ENCODE results near the gene C8A.

DNA sequence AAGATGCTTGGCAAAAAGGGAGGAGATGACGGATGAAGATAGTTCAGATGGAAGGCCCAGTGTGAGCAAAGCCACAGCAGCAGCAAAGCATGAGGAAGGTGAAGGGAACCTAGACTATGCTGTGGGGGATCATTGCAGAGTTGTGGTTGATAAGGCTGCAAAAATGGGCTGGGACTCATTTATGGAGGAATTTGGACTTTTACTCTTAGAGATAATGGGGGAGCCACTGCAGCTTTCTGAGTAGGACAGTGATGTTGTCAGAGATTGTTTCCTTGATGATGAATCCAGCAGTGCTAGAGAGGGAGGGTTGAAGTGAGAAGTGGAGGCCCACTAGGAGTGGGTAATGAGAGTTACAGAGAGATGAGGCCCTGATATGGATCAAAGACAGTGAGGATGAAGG is 2.1 kb upstream of the C8A start:
- no peak for TF ChIP-seq POLR2A (IDR thresholded peaks at IDR 0.05)
- TF ChIP-seq, protein P1, sequence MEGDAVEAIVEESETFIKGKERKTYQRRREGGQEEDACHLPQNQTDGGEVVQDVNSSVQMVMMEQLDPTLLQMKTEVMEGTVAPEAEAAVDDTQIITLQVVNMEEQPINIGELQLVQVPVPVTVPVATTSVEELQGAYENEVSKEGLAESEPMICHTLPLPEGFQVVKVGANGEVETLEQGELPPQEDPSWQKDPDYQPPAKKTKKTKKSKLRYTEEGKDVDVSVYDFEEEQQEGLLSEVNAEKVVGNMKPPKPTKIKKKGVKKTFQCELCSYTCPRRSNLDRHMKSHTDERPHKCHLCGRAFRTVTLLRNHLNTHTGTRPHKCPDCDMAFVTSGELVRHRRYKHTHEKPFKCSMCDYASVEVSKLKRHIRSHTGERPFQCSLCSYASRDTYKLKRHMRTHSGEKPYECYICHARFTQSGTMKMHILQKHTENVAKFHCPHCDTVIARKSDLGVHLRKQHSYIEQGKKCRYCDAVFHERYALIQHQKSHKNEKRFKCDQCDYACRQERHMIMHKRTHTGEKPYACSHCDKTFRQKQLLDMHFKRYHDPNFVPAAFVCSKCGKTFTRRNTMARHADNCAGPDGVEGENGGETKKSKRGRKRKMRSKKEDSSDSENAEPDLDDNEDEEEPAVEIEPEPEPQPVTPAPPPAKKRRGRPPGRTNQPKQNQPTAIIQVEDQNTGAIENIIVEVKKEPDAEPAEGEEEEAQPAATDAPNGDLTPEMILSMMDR (IDR thresholded peaks at IDR 0.05), result no peak
